Ascending aorta (tissue), 2 donors: ENCODE results near the gene PACSIN3. TPM values are rescaled to one million over a fixed set of nuclear protein-coding genes. Genes with fewer than 3 reads are reported as not detected.

Source experiments
- DNase-seq, 2 donors: peaks; one replicate each; pipeline ENCODE4 v3.0.0-alpha.2; 2019; ENCODE audit warnings: low spot score in 2 of 2
- H3K27ac ChIP-seq, 2 donors: fragments of 200-600 bp; sonication (generic); one replicate each; pipeline ENCODE4 v1.5.1; 2016 to 2017; ENCODE audit warnings: mild to moderate bottlenecking in 1 of 2
- H3K27me3 ChIP-seq: fragments of 200-600 bp; sonication (generic); one replicate; pipeline ENCODE4 v1.5.1; 2017
- H3K36me3 ChIP-seq, 2 donors: fragments of 200-600 bp; sonication (generic); one replicate each; pipeline ENCODE4 v1.5.1; 2016
- H3K4me1 ChIP-seq, 2 donors: fragments of 200-600 bp; sonication (generic); one replicate each; pipeline ENCODE4 v1.5.1; 2016 to 2017; ENCODE audit warnings: mild to moderate bottlenecking in 1 of 2
- H3K4me3 ChIP-seq, 2 donors: fragments of 200-600 bp; sonication (generic); one replicate each; pipeline ENCODE4 v1.5.1; 2016 to 2017; ENCODE audit warnings: mild to moderate bottlenecking in 1 of 2
- H3K9me3 ChIP-seq, 2 donors: fragments of 200-600 bp; sonication (generic); one replicate each; pipeline ENCODE4 v1.5.1; 2016
- CTCF ChIP-seq, 3 experiments: fragments of 200-600 bp in 2 of 3; fragments of 450-650 bp in 1 of 3; sonication (generic) in 2 of 3; IDR thresholded peaks; one replicate each; pipeline ENCODE4 v1.5.1; 2016 to 2019; ENCODE audit warnings: antibody characterized with exemption in 3 of 3, mild to moderate bottlenecking in 1 of 3, moderate library complexity in 1 of 3
- intact Hi-C: fragments of 100-400 bp; cut with DNase I; formaldehyde crosslinking; loops from one replicate; pipeline ENCODE4 v1.15.1; 2023
- total RNA-seq: library from RNA; depleted of rRNA; stranded (reverse); fragments of >200 nt; gene quantifications from one replicate; pipeline ENCODE4 v1.1.0, GENCODE V29; 2016

The PACSIN3 gene
- total RNA-seq, 1 donor from 2014 or later: 32.7 TPM

- no peak for TF ChIP-seq CTCF (IDR thresholded peaks at IDR 0.05)
- Histone ChIP-seq H3K27me3 (no peaks in the 10 kb centered on the region), H3K27ac (no peak overlapping the region), H3K4me3 (no peak overlapping the region), H3K36me3 (peaks cover 50 to 51% of the 10 kb centered on the region in 2 donors), H3K9me3 (no peaks in the 10 kb centered on the region), H3K4me1 (peaks cover 0 to 3% of the 10 kb centered on the region in 2 donors)
- intact Hi-C loops: no loop called here
- no peak for DNase-seq
Observed at GRCh38 chr11:47163898-47164297, 22.3 kb downstream of the PACSIN3 start.

- intact Hi-C loops: no loop called here
- H3K27ac ChIP-seq: no peak overlapping the region
- TF ChIP-seq CTCF (IDR thresholded peaks at IDR 0.05): no peak
- H3K27me3 ChIP-seq: no peaks in the 10 kb centered on the region
- H3K4me3 ChIP-seq: no peak overlapping the region
- no peaks in the 10 kb centered on the region for H3K9me3 ChIP-seq
- no peak for DNase-seq
- peaks cover 0 to 3% of the 10 kb centered on the region in 2 donors for H3K4me1 ChIP-seq
- H3K36me3 ChIP-seq: peaks cover 44% of the 10 kb centered on the region in 2 donors
Observed at GRCh38 chr11:47163193-47163592, 23.0 kb downstream of the PACSIN3 start.

GRCh38 chr11:47162426-47162825 lies 23.8 kb downstream of the PACSIN3 start:
- no peak for DNase-seq
- H3K4me3 ChIP-seq: no peak overlapping the region
- no peak overlapping the region for H3K27ac ChIP-seq
- no peak for TF ChIP-seq CTCF (IDR thresholded peaks at IDR 0.05)
- peaks cover 37 to 43% of the 10 kb centered on the region in 2 donors for H3K36me3 ChIP-seq
- H3K4me1 ChIP-seq: peaks cover 0 to 3% of the 10 kb centered on the region in 2 donors
- no peaks in the 10 kb centered on the region for H3K27me3 ChIP-seq
- no peaks in the 10 kb centered on the region for H3K9me3 ChIP-seq
- intact Hi-C loops: no loop called here

DNA sequence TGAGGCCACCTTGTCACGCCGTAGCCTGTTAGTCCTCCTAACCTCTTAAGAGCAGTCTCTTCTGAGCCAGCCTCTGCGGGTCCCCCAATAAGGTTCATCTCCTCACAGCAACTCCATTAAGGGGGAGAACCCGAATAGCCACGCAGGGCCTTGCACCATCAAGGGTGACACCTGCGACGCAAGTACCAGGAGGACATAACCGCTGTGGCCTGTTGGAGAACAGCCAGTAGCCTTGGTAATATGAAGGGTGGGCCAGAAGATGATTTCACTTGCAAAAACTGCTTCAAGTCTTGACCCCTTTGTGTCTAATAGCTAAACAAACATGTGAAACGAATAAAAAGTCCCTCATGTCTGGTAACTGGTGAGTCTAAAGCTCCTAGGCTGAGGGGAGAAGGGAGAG lies 24.3 kb downstream of the PACSIN3 start:
- Histone ChIP-seq H3K27me3 (no peaks in the 10 kb centered on the region), H3K9me3 (no peaks in the 10 kb centered on the region), H3K4me3 (no peak overlapping the region), H3K27ac (no peak overlapping the region), H3K36me3 (peaks cover 31 to 43% of the 10 kb centered on the region in 2 donors), H3K4me1 (peaks cover 0 to 3% of the 10 kb centered on the region in 2 donors)
- no peak for TF ChIP-seq CTCF (IDR thresholded peaks at IDR 0.05)
- intact Hi-C loops: no loop called here
- DNase-seq: no peak

DNA sequence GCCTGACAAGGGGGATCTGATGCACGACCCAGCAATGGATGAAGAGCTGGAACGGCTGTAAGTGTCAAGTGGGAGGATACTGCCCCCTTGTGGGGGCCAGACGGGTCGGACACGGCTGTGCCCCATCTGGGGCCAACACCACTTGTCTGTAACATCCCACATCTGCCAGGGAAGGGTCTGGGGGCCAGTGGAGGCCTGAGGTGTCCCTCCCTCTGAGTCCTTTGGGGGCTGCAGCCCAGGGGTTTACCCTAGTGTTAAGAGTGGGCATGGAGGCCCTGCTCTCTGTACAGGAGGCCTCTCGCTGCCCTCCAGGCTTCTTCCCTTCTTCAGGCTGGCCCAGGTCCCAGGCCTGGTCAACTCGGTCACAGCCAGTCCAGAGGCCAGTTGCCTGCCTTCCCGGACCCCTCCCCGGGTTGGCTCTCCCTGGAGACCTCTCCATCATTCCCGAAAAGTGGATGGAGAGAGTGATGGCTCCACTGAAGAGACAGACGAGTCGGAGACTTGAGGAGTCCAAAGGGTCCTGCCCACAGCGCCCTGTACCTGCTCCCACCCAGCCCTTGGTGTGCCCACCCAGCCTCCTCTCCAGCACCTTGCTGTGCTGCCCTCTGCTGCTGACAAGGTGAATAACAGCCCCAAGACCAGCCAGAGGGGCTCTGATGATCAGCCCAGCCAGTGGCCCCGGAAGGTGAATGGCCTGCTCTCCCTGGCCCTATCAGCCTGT lies 24.9 kb downstream of the PACSIN3 start:
- no peak for DNase-seq
- Histone ChIP-seq H3K27ac (no peak overlapping the region), H3K9me3 (no peaks in the 10 kb centered on the region), H3K36me3 (peaks cover 25 to 39% of the 10 kb centered on the region in 2 donors), H3K4me1 (peaks cover 0 to 3% of the 10 kb centered on the region in 2 donors), H3K4me3 (no peak overlapping the region), H3K27me3 (no peaks in the 10 kb centered on the region)
- TF ChIP-seq CTCF (IDR thresholded peaks at IDR 0.05): peak; percentile 46 to 64 (median 59)
- intact Hi-C loops: no loop called here
